HFFc6 (cell line): ENCODE data around the gene MDFI. TPM values are rescaled to one million over a fixed set of nuclear protein-coding genes. Genes with fewer than 3 reads are reported as not detected.

Experiments used
- DNase-seq: peaks from one replicate; pipeline ENCODE4 v3.0.0-alpha.2; 2018
- H3K27ac Mint-ChIP-seq: 2 replicates; pipeline ENCODE4 v1.8.0; 2020; ENCODE audit warnings: mild to moderate bottlenecking, mixed read lengths
- H3K27me3 Mint-ChIP-seq: 2 replicates; pipeline ENCODE4 v1.8.0; 2021; ENCODE audit warnings: mild to moderate bottlenecking, moderate library complexity, mixed read lengths; ENCODE audit not compliant: insufficient read depth
- H3K36me3 Mint-ChIP-seq: 2 replicates; pipeline ENCODE4 v1.8.0; 2021; ENCODE audit warnings: low read depth, mixed read lengths
- H3K4me1 Mint-ChIP-seq: 2 replicates; pipeline ENCODE4 v1.8.0; 2020; ENCODE audit warnings: low read depth, mixed read lengths
- H3K4me3 Mint-ChIP-seq: 2 replicates; pipeline ENCODE4 v1.8.0; 2020; ENCODE audit warnings: mild to moderate bottlenecking, moderate library complexity, mixed read lengths
- H3K9me3 Mint-ChIP-seq: 2 replicates; pipeline ENCODE4 v1.8.0; 2020; ENCODE audit warnings: mild to moderate bottlenecking, mixed read lengths
- CTCF ChIP-seq: fragments of 200-600 bp; sonication (generic); IDR thresholded peaks from 2 replicates; pipeline ENCODE4 v1.5.0; 2021; ENCODE audit warnings: antibody characterized with exemption, mild to moderate bottlenecking
- total RNA-seq, 6 experiments: library from RNA; stranded (reverse); fragmentation: NEBNext Ultra II Directional; extraction: Animal tissue kit (Norgen Biotek cat#: 25700); gene quantifications; 2 replicates in 1 of 6; 3 replicates in 5 of 6; pipeline ENCODE4 v1.2.3, GENCODE V29; 2021

MDFI gene
- total RNA-seq, 6 experiments from 2014 or later, result 0.38 to 0.96 TPM; not detected in 4

GRCh38 chr6:41647061-41647511 is 8.8 kb downstream of the MDFI start:
- Mint-ChIP-seq H3K27me3 (peaks cover 27% of the 10 kb centered on the region), H3K36me3 (no peaks in the 10 kb centered on the region), H3K27ac (no peak overlapping the region), H3K4me3 (no peak overlapping the region), H3K4me1 (no peaks in the 10 kb centered on the region), H3K9me3 (no peaks in the 10 kb centered on the region)
- no peak for DNase-seq
- TF ChIP-seq CTCF, result no peak

- H3K9me3 Mint-ChIP-seq, result no peaks in the 10 kb centered on the region
- no peak for DNase-seq
- H3K27ac Mint-ChIP-seq, result no peak overlapping the region
- no peak overlapping the region for H3K4me3 Mint-ChIP-seq
- H3K27me3 Mint-ChIP-seq, result peaks cover 24% of the 10 kb centered on the region
- no peak for TF ChIP-seq CTCF
- H3K4me1 Mint-ChIP-seq, result no peaks in the 10 kb centered on the region
- H3K36me3 Mint-ChIP-seq, result no peaks in the 10 kb centered on the region
Observed at GRCh38 chr6:41648070-41648585, 9.9 kb downstream of the MDFI start.

GRCh38 chr6:41648921-41649320 is 10.7 kb downstream of the MDFI start:
- Mint-ChIP-seq H3K36me3 (no peaks in the 10 kb centered on the region), H3K4me3 (no peak overlapping the region), H3K27me3 (peaks cover 24% of the 10 kb centered on the region), H3K9me3 (no peaks in the 10 kb centered on the region), H3K27ac (no peak overlapping the region), H3K4me1 (no peaks in the 10 kb centered on the region)
- no peak for TF ChIP-seq CTCF
- no peak for DNase-seq

GRCh38 chr6:41649596-41649995 is 11.3 kb downstream of the MDFI start:
- Mint-ChIP-seq H3K4me1 (no peaks in the 10 kb centered on the region), H3K36me3 (no peaks in the 10 kb centered on the region), H3K4me3 (no peak overlapping the region), H3K27ac (no peak overlapping the region), H3K27me3 (peaks cover 26% of the 10 kb centered on the region), H3K9me3 (no peaks in the 10 kb centered on the region)
- no peak for DNase-seq
- TF ChIP-seq CTCF, result no peak

GRCh38 chr6:41650120-41650519 is 11.9 kb downstream of the MDFI start:
- DNase-seq, result no peak
- Mint-ChIP-seq H3K4me1 (no peaks in the 10 kb centered on the region), H3K27ac (no peak overlapping the region), H3K9me3 (no peaks in the 10 kb centered on the region), H3K27me3 (peaks cover 28% of the 10 kb centered on the region), H3K36me3 (no peaks in the 10 kb centered on the region), H3K4me3 (no peak overlapping the region)
- no peak for TF ChIP-seq CTCF
